ENCODE results near the gene KLHL14. TPM values are rescaled to one million over a fixed set of nuclear protein-coding genes. Genes with fewer than 3 reads are reported as not detected.

The KLHL14 gene
- total and polyA plus RNA-seq, 9 donors, result 0.23 to 3.7 (median 1.5) TPM

GRCh38 chr18:32754508-32755263, 18.1 kb downstream of the KLHL14 start:
- H3K27ac ChIP-seq, result no peak overlapping the region
- intact Hi-C loops (cut with DNase I), result no loop called here
- H3K36me3 ChIP-seq, result no peaks in the 10 kb centered on the region
- H3K4me3 ChIP-seq, result no peak overlapping the region
- no peak for DNase-seq
- no peaks in the 10 kb centered on the region for H3K9me3 ChIP-seq
- 45 to 51% (median 48%) methylated on average over 7 of the region's 7 CpGs for WGBS, 3 donors
- no peaks in the 10 kb centered on the region for H3K4me1 ChIP-seq (ENCODE audit: insufficient read depth)
- TF ChIP-seq POLR2A (IDR thresholded peaks at IDR 0.05), result no peak
- no peak for TF ChIP-seq EP300 (IDR thresholded peaks at IDR 0.05)
- no peak for TF ChIP-seq CTCF (IDR thresholded peaks at IDR 0.05)
- no peaks in the 10 kb centered on the region for H3K27me3 ChIP-seq

- 56 to 64% (median 58%) methylated on average over 4 of the region's 4 CpGs for WGBS, 3 donors
Measured at GRCh38 chr18:32753656-32754260, 19.1 kb downstream of the KLHL14 start.

GRCh38 chr18:32750328-32750727, 22.5 kb downstream of the KLHL14 start:
- H3K9me3 ChIP-seq, result no peaks in the 10 kb centered on the region
- WGBS, 3 donors, result 93 to 94% (median 93%) methylated on average over 3 of the region's 3 CpGs
- DNase-seq, result no peak
- no peaks in the 10 kb centered on the region for H3K4me1 ChIP-seq (ENCODE audit: insufficient read depth)
- intact Hi-C loops (cut with DNase I), result no loop called here
- no peak overlapping the region for H3K27ac ChIP-seq
- H3K27me3 ChIP-seq, result no peaks in the 10 kb centered on the region
- TF ChIP-seq CTCF (IDR thresholded peaks at IDR 0.05) (no peak), EP300 (IDR thresholded peaks at IDR 0.05) (no peak), POLR2A (IDR thresholded peaks at IDR 0.05) (no peak)
- no peaks in the 10 kb centered on the region for H3K36me3 ChIP-seq
- no peak overlapping the region for H3K4me3 ChIP-seq

More at GRCh38 chr18:32753656-32754260, 19.1 kb downstream of the KLHL14 start:
- Histone ChIP-seq H3K27ac (no peak overlapping the region), H3K36me3 (no peaks in the 10 kb centered on the region), H3K9me3 (no peaks in the 10 kb centered on the region), H3K4me1 (ENCODE audit: insufficient read depth) (no peaks in the 10 kb centered on the region), H3K27me3 (no peaks in the 10 kb centered on the region), H3K4me3 (no peak overlapping the region)
- intact Hi-C loops (cut with DNase I), result no loop called here
- DNase-seq, result no peak
- TF ChIP-seq EP300 (IDR thresholded peaks at IDR 0.05) (no peak), POLR2A (IDR thresholded peaks at IDR 0.05) (no peak), CTCF (IDR thresholded peaks at IDR 0.05) (no peak)

GRCh38 chr18:32749809-32750208, 23.0 kb downstream of the KLHL14 start:
- no peak for DNase-seq
- TF ChIP-seq EP300 (IDR thresholded peaks at IDR 0.05) (no peak), CTCF (IDR thresholded peaks at IDR 0.05) (no peak), POLR2A (IDR thresholded peaks at IDR 0.05) (no peak)
- intact Hi-C loops (cut with DNase I), result no loop called here
- no peaks in the 10 kb centered on the region for H3K27me3 ChIP-seq
- no peaks in the 10 kb centered on the region for H3K4me1 ChIP-seq (ENCODE audit: insufficient read depth)
- H3K36me3 ChIP-seq, result no peaks in the 10 kb centered on the region
- WGBS, 3 donors, result 80 to 94% (median 91%) methylated on average over 4 of the region's 4 CpGs
- no peak overlapping the region for H3K27ac ChIP-seq
- no peak overlapping the region for H3K4me3 ChIP-seq
- no peaks in the 10 kb centered on the region for H3K9me3 ChIP-seq

All from ovary (tissue), 9 donors.